H54 (cell line): ENCODE results near the gene OAS1.
"Not testable (repeated sequence)": the region's sequence is repeated elsewhere in the genome, so short reads cannot be mapped to it uniquely, and the experiment has no call there.

Source experiments
- DNase-seq: peaks from one replicate; pipeline ENCODE4 v3.0.0; 2011; ENCODE audit warnings: low spot score, mixed read lengths; ENCODE audit not compliant: insufficient read length
- FAIRE-seq: peaks from 3 replicates; lab custom pipeline; 2011; peaks lifted over from hg19 to GRCh38; lab: Jason Lieb, UNC
- POLR2A ChIP-seq: IDR thresholded peaks from 2 replicates; pipeline ENCODE4 v1.6.1; 2011; ENCODE audit warnings: low read depth, mild to moderate bottlenecking, low read length

OAS1 gene

GRCh38 chr12:112937741-112938719 lies 31.3 kb downstream of the OAS1 start, which contains the start of gene OAS3:
Gene OAS3, plus strand, starts transcription at chr12:112938474. Its CDS starts 57 bp downstream, at chr12:112938531.
- FAIRE-seq (peak; percentile 73), DNase-seq (peak; percentile 91)
- peak; percentile 39; the same call in 1 of the 2 replicates for TF ChIP-seq POLR2A

DNA sequence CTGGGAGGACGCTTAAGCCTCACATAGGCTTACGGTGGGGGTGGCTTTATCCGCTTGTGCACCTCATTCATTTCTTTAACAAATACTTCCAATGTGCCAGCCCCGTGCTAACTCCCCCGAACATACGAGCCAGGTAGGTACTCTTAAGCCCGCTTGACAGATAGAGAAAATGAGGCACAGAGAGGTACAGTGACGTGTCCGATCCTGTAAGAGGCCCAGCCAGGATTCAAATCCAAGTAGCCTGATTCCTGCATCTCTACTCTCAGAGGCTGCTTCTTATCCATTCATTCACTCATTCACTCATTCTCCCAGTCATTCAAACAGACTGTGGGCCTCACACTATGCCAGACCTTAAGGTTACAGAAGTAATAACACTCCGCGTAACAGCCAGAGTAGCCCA lies 32.0 kb downstream of the OAS1 start:
- no peak for TF ChIP-seq POLR2A
- FAIRE-seq (no peak), DNase-seq (peak; percentile 19)

- FAIRE-seq = no peak
- TF ChIP-seq POLR2A = no peak
- no peak for DNase-seq
Measured at GRCh38 chr12:112939761-112940381, 33.1 kb downstream of the OAS1 start.

DNA sequence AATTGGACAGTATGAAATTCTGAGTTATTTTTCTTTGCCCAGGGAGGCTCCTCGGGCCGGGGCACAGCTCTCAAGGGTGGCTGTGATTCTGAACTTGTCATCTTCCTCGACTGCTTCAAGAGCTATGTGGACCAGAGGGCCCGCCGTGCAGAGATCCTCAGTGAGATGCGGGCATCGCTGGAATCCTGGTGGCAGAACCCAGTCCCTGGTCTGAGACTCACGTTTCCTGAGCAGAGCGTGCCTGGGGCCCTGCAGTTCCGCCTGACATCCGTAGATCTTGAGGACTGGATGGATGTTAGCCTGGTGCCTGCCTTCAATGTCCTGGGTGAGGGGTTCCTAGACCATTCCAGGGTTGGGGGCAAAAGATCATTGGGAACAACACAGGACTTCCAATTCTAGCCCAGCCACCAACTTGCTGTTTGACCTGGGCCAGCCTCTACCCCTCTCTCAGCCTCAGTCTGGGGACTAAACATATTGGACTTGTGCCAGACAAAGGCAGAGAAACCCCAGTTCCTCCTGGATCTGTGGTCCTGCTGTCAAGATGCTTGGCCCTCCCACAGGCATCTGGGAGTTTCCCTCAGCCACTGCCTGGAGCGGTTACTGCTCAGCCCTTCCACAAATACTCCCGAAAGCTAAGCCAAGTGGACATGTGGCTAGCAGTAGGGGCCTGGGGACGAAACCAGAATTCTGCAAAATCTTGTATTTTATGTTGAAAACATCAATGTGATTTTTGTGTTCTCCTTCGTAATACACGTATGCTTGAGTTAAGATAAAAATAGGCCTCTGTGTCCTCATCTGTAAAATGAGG lies 35.0 kb downstream of the OAS1 start:
- FAIRE-seq (no peak), DNase-seq (no peak)
- no peak for TF ChIP-seq POLR2A

DNA sequence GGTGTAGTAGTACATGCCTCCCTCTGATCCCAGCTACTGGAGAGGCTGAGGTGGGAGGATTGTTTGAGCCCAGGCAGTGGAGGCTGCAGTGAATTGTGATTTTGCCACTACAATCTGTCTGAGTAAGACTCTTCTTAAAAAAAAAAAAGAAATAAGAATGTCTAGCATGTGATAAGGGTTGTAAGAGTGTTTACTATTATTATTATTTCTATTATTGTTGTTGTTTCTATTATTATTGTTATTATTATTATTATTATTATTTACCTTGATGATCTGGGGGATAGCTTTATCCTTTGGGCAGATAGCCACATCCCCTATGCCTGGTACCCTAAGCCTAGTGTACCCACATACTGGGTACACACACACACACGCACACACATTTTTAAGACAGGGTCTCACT lies 35.8 kb downstream of the OAS1 start:
- TF ChIP-seq POLR2A = no peak
- DNase-seq = no peak
- no peak for FAIRE-seq

- peak; percentile 35 for DNase-seq
- TF ChIP-seq POLR2A = no peak
- no peak for FAIRE-seq
Measured at GRCh38 chr12:112944024-112944690, 37.4 kb downstream of the OAS1 start.

DNA sequence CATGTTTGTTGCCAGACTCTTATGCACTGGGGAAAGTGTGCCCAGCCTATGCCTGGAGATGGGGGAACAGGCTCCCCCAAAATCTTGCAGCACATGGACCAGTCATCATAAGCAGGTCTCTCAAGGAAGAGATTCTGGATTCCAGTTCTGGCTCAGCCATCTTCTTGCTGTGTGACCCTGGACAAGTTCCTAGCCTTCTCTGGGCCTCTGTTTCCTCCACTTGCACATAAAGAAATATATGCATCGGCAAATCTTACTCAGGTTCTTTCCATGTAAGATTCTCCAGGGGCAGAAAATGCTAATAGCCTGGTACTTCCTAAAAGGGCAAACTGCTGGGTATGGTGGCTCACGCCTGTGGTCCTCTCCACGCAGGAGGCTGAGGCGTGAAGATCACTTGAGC lies 38.8 kb downstream of the OAS1 start:
- TF ChIP-seq POLR2A = no peak
- no peak for FAIRE-seq
- DNase-seq = no peak

DNA sequence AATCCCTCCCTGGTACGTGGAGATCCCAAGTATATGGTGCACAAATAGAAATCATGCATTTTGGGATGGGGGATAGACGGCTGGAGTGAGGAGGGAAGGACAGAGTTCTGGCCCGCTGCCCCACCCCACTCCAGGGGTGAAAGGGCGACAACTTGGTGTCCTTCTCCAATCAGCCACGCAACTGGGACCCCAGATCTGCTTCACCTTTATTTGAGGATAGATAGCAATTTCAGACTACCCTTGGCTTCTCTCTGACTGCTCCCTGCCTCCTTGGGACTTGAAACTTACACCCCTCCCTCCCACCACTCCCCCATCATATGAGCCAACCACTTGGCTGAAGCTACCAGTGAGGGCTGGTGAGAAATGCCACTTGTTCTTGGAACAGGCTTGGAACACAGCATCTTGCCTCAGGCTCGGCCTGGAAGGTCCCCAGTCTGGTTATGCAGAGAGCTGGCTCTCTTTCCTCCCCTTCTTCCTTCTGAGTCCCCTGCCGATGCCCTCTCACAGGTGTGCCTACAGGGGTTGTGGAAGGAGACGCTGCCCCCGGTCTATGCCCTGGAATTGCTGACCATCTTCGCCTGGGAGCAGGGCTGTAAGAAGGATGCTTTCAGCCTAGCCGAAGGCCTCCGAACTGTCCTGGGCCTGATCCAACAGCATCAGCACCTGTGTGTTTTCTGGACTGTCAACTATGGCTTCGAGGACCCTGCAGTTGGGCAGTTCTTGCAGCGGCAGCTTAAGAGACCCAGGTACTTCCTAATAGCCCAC lies 39.7 kb downstream of the OAS1 start:
- no peak for TF ChIP-seq POLR2A
- DNase-seq = no peak
- no peak for FAIRE-seq

GRCh38 chr12:112947314-112947713 lies 40.6 kb downstream of the OAS1 start:
- DNase-seq (no peak), FAIRE-seq (no peak)
- no peak for TF ChIP-seq POLR2A

GRCh38 chr12:112947761-112948160 lies 41.0 kb downstream of the OAS1 start:
- DNase-seq (no peak), FAIRE-seq (no peak)
- TF ChIP-seq POLR2A = no peak

GRCh38 chr12:112948806-112949205 lies 42.0 kb downstream of the OAS1 start:
- no peak for FAIRE-seq

DNA sequence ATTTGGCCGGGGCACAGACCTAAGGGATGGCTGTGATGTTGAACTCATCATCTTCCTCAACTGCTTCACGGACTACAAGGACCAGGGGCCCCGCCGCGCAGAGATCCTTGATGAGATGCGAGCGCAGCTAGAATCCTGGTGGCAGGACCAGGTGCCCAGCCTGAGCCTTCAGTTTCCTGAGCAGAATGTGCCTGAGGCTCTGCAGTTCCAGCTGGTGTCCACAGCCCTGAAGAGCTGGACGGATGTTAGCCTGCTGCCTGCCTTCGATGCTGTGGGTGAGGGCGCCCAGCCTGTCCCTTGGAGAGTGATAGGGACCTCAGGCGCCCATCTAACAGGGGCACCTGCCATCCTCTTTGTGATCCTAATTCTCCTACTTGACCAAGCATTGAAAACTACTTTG lies 43.9 kb downstream of the OAS1 start:
- TF ChIP-seq POLR2A = no peak
- FAIRE-seq = no peak
- DNase-seq = no peak

More at GRCh38 chr12:112948806-112949205, 42.0 kb downstream of the OAS1 start:
- TF ChIP-seq POLR2A = no peak
- DNase-seq = no peak

- DNase-seq, FAIRE-seq: not testable (repeated sequence)
Measured at GRCh38 chr12:112957125-112957524, 50.4 kb downstream of the OAS1 start.
